ENCODE data around the gene GYS1. TPM values are rescaled to one million over a fixed set of nuclear protein-coding genes. Genes with fewer than 3 reads are reported as not detected.
A peak's percentile ranks its signal among the peaks of the same experiment; 100 is the strongest.

The GYS1 gene
- total and polyA plus RNA-seq, 7 experiments from 2014 or later: 22.6 to 82.3 (median 40.3) TPM

DNA sequence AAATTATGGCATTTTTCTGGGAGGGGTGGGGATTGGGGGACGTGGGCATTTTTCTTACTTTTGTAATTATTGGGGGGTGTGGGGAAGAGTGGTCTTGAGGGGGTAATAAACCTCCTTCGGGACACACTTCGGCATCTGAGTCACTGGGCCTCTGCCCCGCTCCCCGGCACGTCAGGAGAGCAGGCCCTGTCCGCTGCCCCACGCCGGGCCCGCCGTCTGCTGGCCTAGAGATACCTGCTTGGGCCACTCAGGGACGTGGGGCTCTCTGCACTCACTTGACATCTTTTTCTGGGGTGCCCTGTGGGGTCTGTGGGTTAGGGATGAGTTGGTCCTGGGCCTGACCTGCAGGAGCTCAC, 31.5 kb downstream of the GYS1 start:
- Histone ChIP-seq H3K9me3 (ENCODE audit: control insufficient read depth in 2 of 3, low read length in 3 of 3) (no peaks in the 10 kb centered on the region), H3K36me3 (ENCODE audit: control insufficient read depth in 2 of 3, insufficient read depth in 3 of 3, low read length in 3 of 3) (peaks cover 0 to 6% (median 6%) of the 10 kb centered on the region in 3 experiments), H3K27me3 (ENCODE audit: control insufficient read depth in 2 of 2, insufficient read depth in 2 of 2, low read length in 2 of 2) (no peaks in the 10 kb centered on the region), H3K4me1 (ENCODE audit: control insufficient read depth in 2 of 2, insufficient read depth in 2 of 2, low read length in 2 of 2) (peaks cover 33 to 35% of the 10 kb centered on the region in 2 donors), H3K4me3 (ENCODE audit: low read length) (no peak overlapping the region), H3K27ac (ENCODE audit: low read depth, low read length) (peak overlapping the region; percentile 64)
- intact Hi-C loops (cut with micrococcal nuclease): no loop called here
- Mint-ChIP-seq H3K4me3 (peak overlapping the region in 8 of 10 donors; percentile 47 to 100 (median 94)), H3K4me1 (peaks cover 45 to 86% (median 74%) of the 10 kb centered on the region in 7 donors), H3K27ac (peak overlapping the region; percentile 66 to 100 (median 91)), H3K36me3 (peaks cover 0 to 38% (median 15%) of the 10 kb centered on the region in 5 donors), H3K27me3 (no peaks in the 10 kb centered on the region), H3K9me3 (peaks cover 0 to 5% (median 0%) of the 10 kb centered on the region in 11 donors)
- no peak for ATAC-seq
- no peak for DNase-seq
- CTCF ChIA-PET: no interaction called here
- POLR2A ChIA-PET: interaction anchor here (0.8 to 1.5 kb wide), 9 partner anchors 8 to 166 kb away, joined by 3 to 7 read pairs (median 5); partner anchors contain the start of genes NUCB1 and PPP1R15A

DNA sequence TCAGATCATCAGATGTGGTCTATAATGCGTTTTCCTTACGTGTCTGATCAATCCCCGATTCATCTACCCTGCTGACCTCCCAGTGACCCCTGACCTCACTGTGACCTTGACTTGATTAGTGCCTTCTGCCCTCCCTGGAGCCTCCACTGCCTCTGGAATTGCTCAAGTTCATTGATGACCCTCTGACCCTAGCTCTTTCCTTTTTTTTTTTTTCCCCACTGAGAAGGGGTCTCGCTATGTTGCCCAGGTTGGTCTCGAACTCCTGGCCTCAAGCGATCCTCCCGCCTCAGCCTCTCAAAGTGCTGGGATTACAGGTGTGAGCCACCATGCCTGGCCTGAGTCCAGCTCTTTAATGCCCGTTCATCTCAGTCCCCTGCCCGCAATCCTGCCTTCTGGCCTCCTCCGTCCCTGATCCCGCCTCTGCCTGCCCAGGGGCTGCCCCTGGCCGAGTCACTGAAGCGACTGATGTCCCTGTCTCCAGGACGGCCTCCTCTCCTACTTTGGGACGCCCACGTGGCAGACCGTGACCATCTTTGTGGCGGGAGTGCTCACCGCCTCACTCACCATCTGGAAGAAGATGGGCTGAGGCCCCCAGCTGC, 32.0 kb downstream of the GYS1 start:
- ChIA-PET POLR2A (interaction anchor here (0.6 to 1.5 kb wide), 5 partner anchors 10 to 234 kb away, joined by 3 to 6 read pairs (median 3); no protein-coding TSS in a partner anchor), CTCF (no interaction called here)
- DNase-seq (no peak), ATAC-seq (no peak)
- Mint-ChIP-seq H3K27me3 (no peaks in the 10 kb centered on the region), H3K9me3 (peaks cover 0 to 5% (median 0%) of the 10 kb centered on the region in 11 donors), H3K4me1 (peaks cover 46 to 86% (median 74%) of the 10 kb centered on the region in 7 donors), H3K27ac (peak overlapping the region in 7 of 9 donors; percentile 56 to 99 (median 78)), H3K36me3 (peaks cover 0 to 36% (median 14%) of the 10 kb centered on the region in 5 donors), H3K4me3 (peak overlapping the region in 4 of 10 donors; percentile 9 to 45 (median 13))
- H3K9me3 ChIP-seq (ENCODE audit: control insufficient read depth in 2 of 3, low read length in 3 of 3): no peaks in the 10 kb centered on the region
- no peak overlapping the region for H3K4me3 ChIP-seq (ENCODE audit: low read length)
- peaks cover 28 to 31% of the 10 kb centered on the region in 2 donors for H3K4me1 ChIP-seq (ENCODE audit: control insufficient read depth in 2 of 2, insufficient read depth in 2 of 2, low read length in 2 of 2)
- H3K36me3 ChIP-seq (ENCODE audit: control insufficient read depth in 2 of 3, insufficient read depth in 3 of 3, low read length in 3 of 3): peaks cover 0 to 3% (median 1%) of the 10 kb centered on the region in 3 experiments
- intact Hi-C loops (cut with micrococcal nuclease): no loop called here
- no peaks in the 10 kb centered on the region for H3K27me3 ChIP-seq (ENCODE audit: control insufficient read depth in 2 of 2, insufficient read depth in 2 of 2, low read length in 2 of 2)
- H3K27ac ChIP-seq (ENCODE audit: low read depth, low read length): no peak overlapping the region

DNA sequence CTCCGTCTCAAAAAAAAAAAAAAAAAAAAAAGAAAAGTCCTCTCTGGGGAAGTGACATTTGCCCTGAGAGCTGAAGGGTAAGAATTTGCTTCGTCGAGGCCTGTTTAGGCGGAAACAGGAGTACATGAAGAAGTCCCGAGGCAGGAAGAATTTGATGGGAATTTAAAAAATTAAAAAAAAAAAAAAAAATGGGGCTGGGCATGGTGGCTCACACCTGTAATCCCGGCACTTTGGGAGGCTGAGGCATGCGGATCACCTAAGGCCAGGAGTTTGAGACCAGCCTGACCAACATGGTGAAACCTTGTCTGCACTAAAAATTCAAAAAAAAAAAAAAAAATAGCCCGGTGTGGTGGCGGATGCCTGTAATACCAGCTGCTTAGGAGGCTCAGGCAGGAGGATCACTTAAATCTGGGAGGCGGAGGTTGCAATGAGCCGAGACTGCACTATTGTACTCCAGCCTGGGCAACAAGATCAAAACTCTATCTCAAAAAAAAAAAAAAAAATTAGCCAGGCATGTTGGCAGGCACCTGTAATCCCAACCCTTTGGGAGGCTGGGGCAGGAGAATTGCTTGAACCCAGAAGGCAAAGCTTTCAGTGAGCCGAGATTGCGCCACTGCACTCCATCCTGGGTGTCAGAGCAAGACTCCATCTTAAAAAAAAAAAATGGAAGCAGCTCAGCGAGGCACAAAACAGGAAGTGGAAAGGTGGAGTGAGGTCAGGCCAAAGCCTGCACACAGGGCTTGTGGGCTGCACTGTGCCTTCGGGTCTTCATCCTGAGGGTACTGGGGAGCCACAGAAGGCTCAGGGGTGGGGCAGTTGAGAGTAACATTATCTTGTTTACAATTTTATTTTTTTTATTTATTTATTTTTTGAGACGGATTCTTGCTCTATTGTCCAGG, 33.5 kb downstream of the GYS1 start:
- Mint-ChIP-seq H3K4me3 (peak overlapping the region in 1 of 10 donors; percentile 40), H3K36me3 (peaks cover 0 to 38% (median 5%) of the 10 kb centered on the region in 5 donors), H3K9me3 (no peaks in the 10 kb centered on the region), H3K27ac (peak overlapping the region in 3 of 9 donors; percentile 14 to 51 (median 18)), H3K27me3 (peaks cover 0 to under 1% (median 0%) of the 10 kb centered on the region in 5 donors), H3K4me1 (peaks cover 54 to 82% (median 69%) of the 10 kb centered on the region in 7 donors)
- peaks cover 0 to 6% (median 0%) of the 10 kb centered on the region in 3 experiments for H3K36me3 ChIP-seq (ENCODE audit: control insufficient read depth in 2 of 3, insufficient read depth in 3 of 3, low read length in 3 of 3)
- H3K9me3 ChIP-seq (ENCODE audit: control insufficient read depth in 2 of 3, low read length in 3 of 3): no peaks in the 10 kb centered on the region
- POLR2A ChIA-PET: interaction anchor here (0.6 to 1.4 kb wide), 6 partner anchors 8 to 497 kb away, joined by 3 to 5 read pairs (median 4); no protein-coding TSS in a partner anchor
- no peak overlapping the region for H3K27ac ChIP-seq (ENCODE audit: low read depth, low read length)
- ATAC-seq: no peak
- peaks cover 36 to 38% of the 10 kb centered on the region in 2 donors for H3K4me1 ChIP-seq (ENCODE audit: control insufficient read depth in 2 of 2, insufficient read depth in 2 of 2, low read length in 2 of 2)
- CTCF ChIA-PET: interaction anchor here (1.5 kb wide), 1 partner anchor 117 kb away, joined by 4 read pairs; no protein-coding TSS in a partner anchor
- H3K4me3 ChIP-seq (ENCODE audit: low read length): no peak overlapping the region
- intact Hi-C loops (cut with micrococcal nuclease): no loop called here
- DNase-seq: no peak
- H3K27me3 ChIP-seq (ENCODE audit: control insufficient read depth in 2 of 2, insufficient read depth in 2 of 2, low read length in 2 of 2): no peaks in the 10 kb centered on the region

DNA sequence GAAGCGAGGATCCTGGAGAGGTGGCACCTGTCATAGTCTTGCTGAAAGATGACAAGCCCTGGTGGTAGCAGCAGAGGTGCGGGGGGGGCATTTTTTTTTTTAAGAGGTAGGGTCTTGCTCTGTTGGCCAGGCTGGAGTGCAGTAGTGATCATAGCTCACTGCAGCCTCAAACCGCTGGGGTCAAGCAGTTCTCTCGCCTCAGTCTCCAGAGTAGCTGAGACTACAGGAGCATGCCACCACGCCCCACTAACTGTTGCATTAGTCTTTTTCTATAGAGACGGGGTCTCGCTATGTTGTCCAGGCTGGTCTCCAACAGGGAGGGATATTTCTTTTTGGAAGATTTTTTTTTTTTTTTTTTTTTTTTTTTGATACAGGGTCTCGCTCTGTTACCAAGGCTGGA, 35.1 kb downstream of the GYS1 start:
- intact Hi-C loops (cut with micrococcal nuclease): no loop called here
- Histone ChIP-seq H3K9me3 (ENCODE audit: control insufficient read depth in 2 of 3, low read length in 3 of 3) (no peaks in the 10 kb centered on the region), H3K4me1 (ENCODE audit: control insufficient read depth in 2 of 2, insufficient read depth in 2 of 2, low read length in 2 of 2) (peaks cover 22 to 23% of the 10 kb centered on the region in 2 donors), H3K27me3 (ENCODE audit: control insufficient read depth in 2 of 2, insufficient read depth in 2 of 2, low read length in 2 of 2) (no peaks in the 10 kb centered on the region), H3K4me3 (ENCODE audit: low read length) (no peak overlapping the region), H3K27ac (ENCODE audit: low read depth, low read length) (no peak overlapping the region), H3K36me3 (ENCODE audit: control insufficient read depth in 2 of 3, insufficient read depth in 3 of 3, low read length in 3 of 3) (peaks cover 0 to 6% (median 0%) of the 10 kb centered on the region in 3 experiments)
- POLR2A ChIA-PET: interaction anchor here (0.7 to 2.5 kb wide), 2 partner anchors 8 to 49 kb away, joined by 3 to 9 read pairs; partner anchors contain the start of gene FTL
- H3K4me3 Mint-ChIP-seq: peak overlapping the region in 4 of 10 donors; percentile 7 to 23 (median 12)
- CTCF ChIA-PET: interaction anchor here (0.9 kb wide), 1 partner anchor 164 kb away, joined by 6 read pairs; no protein-coding TSS in a partner anchor
- H3K9me3 Mint-ChIP-seq: peaks cover 0 to 2% (median 0%) of the 10 kb centered on the region in 11 donors
- H3K27me3 Mint-ChIP-seq: peaks cover 0 to 2% (median 0%) of the 10 kb centered on the region in 5 donors
- no peak for DNase-seq
- ATAC-seq: no peak
- H3K4me1 Mint-ChIP-seq: peaks cover 45 to 70% (median 58%) of the 10 kb centered on the region in 7 donors
- H3K27ac Mint-ChIP-seq: peak overlapping the region in 4 of 9 donors; percentile 21 to 59 (median 50)
- peaks cover 0 to 38% (median 5%) of the 10 kb centered on the region in 5 donors for H3K36me3 Mint-ChIP-seq

DNA sequence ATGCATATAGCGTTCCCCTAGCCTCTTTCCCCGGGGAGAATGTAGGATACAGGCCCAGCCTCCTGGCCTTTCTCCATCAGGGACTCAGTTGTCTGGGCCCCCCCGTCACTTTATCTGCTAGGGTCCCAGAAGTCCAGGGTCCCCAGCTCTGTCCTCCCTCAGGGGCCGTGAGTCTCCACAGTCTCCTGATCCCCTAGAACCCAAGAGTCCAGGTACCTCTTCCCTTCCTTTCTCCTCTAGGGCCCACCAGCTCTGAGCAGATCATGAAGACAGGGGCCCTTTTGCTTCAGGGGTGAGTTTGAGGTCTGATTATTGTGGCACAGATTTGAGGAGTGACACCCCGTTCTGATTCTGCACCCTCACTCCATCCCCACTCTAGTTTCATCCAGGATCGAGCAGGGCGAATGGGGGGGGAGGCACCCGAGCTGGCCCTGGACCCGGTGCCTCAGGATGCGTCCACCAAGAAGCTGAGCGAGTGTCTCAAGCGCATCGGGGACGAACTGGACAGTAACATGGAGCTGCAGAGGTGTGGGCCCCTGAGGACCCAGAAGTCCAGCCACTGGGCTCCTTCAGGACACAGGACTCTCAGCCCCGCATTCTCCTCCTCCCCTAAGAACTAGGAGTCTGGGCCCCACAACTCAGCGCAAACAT, 37.7 kb downstream of the GYS1 start:
- peaks cover 0 to 6% (median 0%) of the 10 kb centered on the region in 3 experiments for H3K36me3 ChIP-seq (ENCODE audit: control insufficient read depth in 2 of 3, insufficient read depth in 3 of 3, low read length in 3 of 3)
- H3K4me3 ChIP-seq (ENCODE audit: low read length): peak overlapping the region; percentile 65
- ChIA-PET CTCF (interaction anchor here (0.9 to 2.6 kb wide), 2 partner anchors 15 to 310 kb away, joined by 3 to 7 read pairs; no protein-coding TSS in a partner anchor), POLR2A (interaction anchor here (0.6 to 3.8 kb wide), 4 partner anchors 10 to 655 kb away, joined by 3 to 58 read pairs (median 4); partner anchors contain the start of gene FTL)
- Mint-ChIP-seq H3K9me3 (peaks cover 0 to 2% (median 0%) of the 10 kb centered on the region in 11 donors), H3K27me3 (peaks cover 0 to 2% (median 0%) of the 10 kb centered on the region in 5 donors), H3K27ac (peak overlapping the region; percentile 72 to 93 (median 83)), H3K36me3 (peaks cover 0 to 28% (median 5%) of the 10 kb centered on the region in 5 donors), H3K4me1 (peaks cover 26 to 48% (median 38%) of the 10 kb centered on the region in 7 donors), H3K4me3 (peak overlapping the region; percentile 82 to 94 (median 93))
- no peaks in the 10 kb centered on the region for H3K27me3 ChIP-seq (ENCODE audit: control insufficient read depth in 2 of 2, insufficient read depth in 2 of 2, low read length in 2 of 2)
- DNase-seq (no peak), ATAC-seq (no peak)
- peak overlapping the region; percentile 85 for H3K27ac ChIP-seq (ENCODE audit: low read depth, low read length)
- H3K4me1 ChIP-seq (ENCODE audit: control insufficient read depth in 2 of 2, insufficient read depth in 2 of 2, low read length in 2 of 2): peaks cover 12 to 19% of the 10 kb centered on the region in 2 donors
- intact Hi-C loops (cut with micrococcal nuclease): loop anchor here (1.0 to 2.0 kb wide), 6 partner anchors 10 to 81 kb away; partner anchors contain the start of genes DHDH (in 1 of the 2), FTL (in 1 of the 2), GYS1 (in 1 of the 2) and NUCB1 (in 1 of the 2)
- H3K9me3 ChIP-seq (ENCODE audit: control insufficient read depth in 2 of 3, low read length in 3 of 3): no peaks in the 10 kb centered on the region
